H1 (cell line): Measurements from ENCODE around the gene RPL23. TPM values are rescaled to one million over a fixed set of nuclear protein-coding genes. Genes with fewer than 3 reads are reported as not detected.

Source experiments
- CHD1 ChIP-seq: IDR thresholded peaks from 2 replicates; pipeline ENCODE4 v1.6.1; 2012; ENCODE audit warnings: low read depth, low read length, improper control_type of control experiment
- EZH2 ChIP-seq: fragments of 200-600 bp; sonication (generic); IDR thresholded peaks from 2 replicates; pipeline ENCODE4 v1.7.1; 2012; ENCODE audit warnings: low read depth, mild to moderate bottlenecking, moderate library complexity, low read length, inconsistent platforms; ENCODE audit not compliant: severe bottlenecking
- PHF8 ChIP-seq: fragments of 200-600 bp; sonication (generic); conservative IDR thresholded peaks from 2 replicates; pipeline ENCODE4 v1.7.1; 2012; ENCODE audit warnings: low read depth, mild to moderate bottlenecking, inconsistent platforms, low read length, moderate library complexity
- POU5F1 ChIP-seq: IDR thresholded peaks from 2 replicates; pipeline ENCODE4 v1.6.1; 2011; ENCODE audit warnings: low read depth, mild to moderate bottlenecking, low read length, moderate library complexity
- SAP30 ChIP-seq: fragments of 300-600 bp; sonication (generic); IDR thresholded peaks from 2 replicates; pipeline ENCODE4 v1.7.1; 2012; ENCODE audit warnings: low read length, moderate library complexity, mild to moderate bottlenecking, inconsistent platforms; ENCODE audit not compliant: insufficient read depth, insufficient replicate concordance
- SIX5 ChIP-seq: IDR thresholded peaks from 2 replicates; pipeline ENCODE4 v1.6.1; 2011; ENCODE audit warnings: mild to moderate bottlenecking, low read depth, low read length
- polyA plus RNA-seq, 7 experiments: library from polyadenylated mRNA; depleted of rRNA in 3 of 7; stranded (reverse) in 5 of 7; unstranded in 2 of 7; fragments of >200 nt in 5 of 7; fragments of 200-250 nt in 2 of 7; gene quantifications; 1 replicate in 5 of 7; 2 replicates in 1 of 7; 4 replicates in 1 of 7; pipeline versions ENCODE4 v1.2.1 to v1.2.3, GENCODE V29; 2011 to 2013; ENCODE audit warnings: missing spikeins in 2 of 7, mixed read lengths in 2 of 7
- total RNA-seq: library from RNA; stranded (reverse); fragmentation: NEBNext Ultra II Directional; extraction: Animal tissue kit (Norgen Biotek cat#: 25700); gene quantifications from 2 replicates; pipeline ENCODE4 v1.2.1, GENCODE V29; 2021
- TF ChIP-seq, protein P1 (sequence below): fragments of 300-600 bp; sonication (generic); IDR thresholded peaks from 2 replicates; pipeline ENCODE4 v1.7.1; 2012; ENCODE audit warnings: low read length, moderate library complexity, mild to moderate bottlenecking, inconsistent platforms; ENCODE audit not compliant: insufficient replicate concordance
- TF ChIP-seq, protein P2 (sequence below): IDR thresholded peaks from 2 replicates; pipeline ENCODE4 v1.6.1; 2012; ENCODE audit warnings: low read length, inconsistent platforms

The RPL23 gene
- total and polyA plus RNA-seq, 2 of the 8 experiments (the other 6 are each of a cell fraction or from before 2014, with no cell fraction given): 2,148 to 2,502 TPM

DNA sequence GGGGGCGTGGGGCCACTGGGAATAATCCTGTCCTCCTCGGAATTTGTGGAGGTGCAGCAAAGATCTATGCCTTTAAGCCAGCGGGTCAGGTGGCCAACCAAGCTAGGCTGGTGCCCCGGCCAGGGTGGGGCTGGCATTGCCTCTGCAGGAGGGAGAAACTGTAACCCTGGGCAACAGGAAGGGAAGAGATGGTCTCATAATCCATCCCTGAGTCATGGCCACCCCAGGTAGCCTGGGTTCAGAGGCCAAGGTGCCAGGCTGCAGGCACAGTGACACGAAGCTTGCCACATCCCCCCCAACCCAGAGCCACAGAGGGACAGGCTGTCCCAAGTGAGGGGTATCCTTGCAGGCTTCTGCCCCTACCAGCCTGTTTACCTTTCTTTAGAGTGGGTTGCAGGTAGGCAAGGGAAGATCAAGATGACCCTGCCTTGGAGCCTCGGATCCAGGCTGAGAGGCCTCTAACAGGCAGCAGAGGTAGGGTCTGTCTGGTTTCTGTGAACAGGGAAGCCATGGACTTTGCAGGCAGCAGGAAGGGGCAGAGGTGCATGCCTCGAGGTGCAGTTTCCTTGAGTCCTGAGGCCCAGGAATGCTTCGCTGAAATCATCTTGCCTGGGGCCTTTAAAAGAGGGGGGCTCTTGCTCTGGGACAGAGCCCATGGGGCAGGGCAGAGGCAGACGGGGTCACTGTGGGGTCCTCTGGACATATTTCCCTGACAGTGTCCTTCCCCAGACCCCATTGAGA, 20.3 kb upstream of the RPL23 start (continued):
- TF ChIP-seq, protein P1, sequence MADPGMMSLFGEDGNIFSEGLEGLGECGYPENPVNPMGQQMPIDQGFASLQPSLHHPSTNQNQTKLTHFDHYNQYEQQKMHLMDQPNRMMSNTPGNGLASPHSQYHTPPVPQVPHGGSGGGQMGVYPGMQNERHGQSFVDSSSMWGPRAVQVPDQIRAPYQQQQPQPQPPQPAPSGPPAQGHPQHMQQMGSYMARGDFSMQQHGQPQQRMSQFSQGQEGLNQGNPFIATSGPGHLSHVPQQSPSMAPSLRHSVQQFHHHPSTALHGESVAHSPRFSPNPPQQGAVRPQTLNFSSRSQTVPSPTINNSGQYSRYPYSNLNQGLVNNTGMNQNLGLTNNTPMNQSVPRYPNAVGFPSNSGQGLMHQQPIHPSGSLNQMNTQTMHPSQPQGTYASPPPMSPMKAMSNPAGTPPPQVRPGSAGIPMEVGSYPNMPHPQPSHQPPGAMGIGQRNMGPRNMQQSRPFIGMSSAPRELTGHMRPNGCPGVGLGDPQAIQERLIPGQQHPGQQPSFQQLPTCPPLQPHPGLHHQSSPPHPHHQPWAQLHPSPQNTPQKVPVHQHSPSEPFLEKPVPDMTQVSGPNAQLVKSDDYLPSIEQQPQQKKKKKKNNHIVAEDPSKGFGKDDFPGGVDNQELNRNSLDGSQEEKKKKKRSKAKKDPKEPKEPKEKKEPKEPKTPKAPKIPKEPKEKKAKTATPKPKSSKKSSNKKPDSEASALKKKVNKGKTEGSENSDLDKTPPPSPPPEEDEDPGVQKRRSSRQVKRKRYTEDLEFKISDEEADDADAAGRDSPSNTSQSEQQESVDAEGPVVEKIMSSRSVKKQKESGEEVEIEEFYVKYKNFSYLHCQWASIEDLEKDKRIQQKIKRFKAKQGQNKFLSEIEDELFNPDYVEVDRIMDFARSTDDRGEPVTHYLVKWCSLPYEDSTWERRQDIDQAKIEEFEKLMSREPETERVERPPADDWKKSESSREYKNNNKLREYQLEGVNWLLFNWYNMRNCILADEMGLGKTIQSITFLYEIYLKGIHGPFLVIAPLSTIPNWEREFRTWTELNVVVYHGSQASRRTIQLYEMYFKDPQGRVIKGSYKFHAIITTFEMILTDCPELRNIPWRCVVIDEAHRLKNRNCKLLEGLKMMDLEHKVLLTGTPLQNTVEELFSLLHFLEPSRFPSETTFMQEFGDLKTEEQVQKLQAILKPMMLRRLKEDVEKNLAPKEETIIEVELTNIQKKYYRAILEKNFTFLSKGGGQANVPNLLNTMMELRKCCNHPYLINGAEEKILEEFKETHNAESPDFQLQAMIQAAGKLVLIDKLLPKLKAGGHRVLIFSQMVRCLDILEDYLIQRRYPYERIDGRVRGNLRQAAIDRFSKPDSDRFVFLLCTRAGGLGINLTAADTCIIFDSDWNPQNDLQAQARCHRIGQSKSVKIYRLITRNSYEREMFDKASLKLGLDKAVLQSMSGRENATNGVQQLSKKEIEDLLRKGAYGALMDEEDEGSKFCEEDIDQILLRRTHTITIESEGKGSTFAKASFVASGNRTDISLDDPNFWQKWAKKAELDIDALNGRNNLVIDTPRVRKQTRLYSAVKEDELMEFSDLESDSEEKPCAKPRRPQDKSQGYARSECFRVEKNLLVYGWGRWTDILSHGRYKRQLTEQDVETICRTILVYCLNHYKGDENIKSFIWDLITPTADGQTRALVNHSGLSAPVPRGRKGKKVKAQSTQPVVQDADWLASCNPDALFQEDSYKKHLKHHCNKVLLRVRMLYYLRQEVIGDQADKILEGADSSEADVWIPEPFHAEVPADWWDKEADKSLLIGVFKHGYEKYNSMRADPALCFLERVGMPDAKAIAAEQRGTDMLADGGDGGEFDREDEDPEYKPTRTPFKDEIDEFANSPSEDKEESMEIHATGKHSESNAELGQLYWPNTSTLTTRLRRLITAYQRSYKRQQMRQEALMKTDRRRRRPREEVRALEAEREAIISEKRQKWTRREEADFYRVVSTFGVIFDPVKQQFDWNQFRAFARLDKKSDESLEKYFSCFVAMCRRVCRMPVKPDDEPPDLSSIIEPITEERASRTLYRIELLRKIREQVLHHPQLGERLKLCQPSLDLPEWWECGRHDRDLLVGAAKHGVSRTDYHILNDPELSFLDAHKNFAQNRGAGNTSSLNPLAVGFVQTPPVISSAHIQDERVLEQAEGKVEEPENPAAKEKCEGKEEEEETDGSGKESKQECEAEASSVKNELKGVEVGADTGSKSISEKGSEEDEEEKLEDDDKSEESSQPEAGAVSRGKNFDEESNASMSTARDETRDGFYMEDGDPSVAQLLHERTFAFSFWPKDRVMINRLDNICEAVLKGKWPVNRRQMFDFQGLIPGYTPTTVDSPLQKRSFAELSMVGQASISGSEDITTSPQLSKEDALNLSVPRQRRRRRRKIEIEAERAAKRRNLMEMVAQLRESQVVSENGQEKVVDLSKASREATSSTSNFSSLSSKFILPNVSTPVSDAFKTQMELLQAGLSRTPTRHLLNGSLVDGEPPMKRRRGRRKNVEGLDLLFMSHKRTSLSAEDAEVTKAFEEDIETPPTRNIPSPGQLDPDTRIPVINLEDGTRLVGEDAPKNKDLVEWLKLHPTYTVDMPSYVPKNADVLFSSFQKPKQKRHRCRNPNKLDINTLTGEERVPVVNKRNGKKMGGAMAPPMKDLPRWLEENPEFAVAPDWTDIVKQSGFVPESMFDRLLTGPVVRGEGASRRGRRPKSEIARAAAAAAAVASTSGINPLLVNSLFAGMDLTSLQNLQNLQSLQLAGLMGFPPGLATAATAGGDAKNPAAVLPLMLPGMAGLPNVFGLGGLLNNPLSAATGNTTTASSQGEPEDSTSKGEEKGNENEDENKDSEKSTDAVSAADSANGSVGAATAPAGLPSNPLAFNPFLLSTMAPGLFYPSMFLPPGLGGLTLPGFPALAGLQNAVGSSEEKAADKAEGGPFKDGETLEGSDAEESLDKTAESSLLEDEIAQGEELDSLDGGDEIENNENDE: no peak
- TF ChIP-seq POU5F1 (no peak), SAP30 (no peak), SIX5 (no peak), EZH2 (no peak), PHF8 (no peak), CHD1 (no peak)
- TF ChIP-seq, protein P2, sequence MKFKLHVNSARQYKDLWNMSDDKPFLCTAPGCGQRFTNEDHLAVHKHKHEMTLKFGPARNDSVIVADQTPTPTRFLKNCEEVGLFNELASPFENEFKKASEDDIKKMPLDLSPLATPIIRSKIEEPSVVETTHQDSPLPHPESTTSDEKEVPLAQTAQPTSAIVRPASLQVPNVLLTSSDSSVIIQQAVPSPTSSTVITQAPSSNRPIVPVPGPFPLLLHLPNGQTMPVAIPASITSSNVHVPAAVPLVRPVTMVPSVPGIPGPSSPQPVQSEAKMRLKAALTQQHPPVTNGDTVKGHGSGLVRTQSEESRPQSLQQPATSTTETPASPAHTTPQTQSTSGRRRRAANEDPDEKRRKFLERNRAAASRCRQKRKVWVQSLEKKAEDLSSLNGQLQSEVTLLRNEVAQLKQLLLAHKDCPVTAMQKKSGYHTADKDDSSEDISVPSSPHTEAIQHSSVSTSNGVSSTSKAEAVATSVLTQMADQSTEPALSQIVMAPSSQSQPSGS: no peak
